ENCODE data around the gene CHST7.

The CHST7 gene

DNA sequence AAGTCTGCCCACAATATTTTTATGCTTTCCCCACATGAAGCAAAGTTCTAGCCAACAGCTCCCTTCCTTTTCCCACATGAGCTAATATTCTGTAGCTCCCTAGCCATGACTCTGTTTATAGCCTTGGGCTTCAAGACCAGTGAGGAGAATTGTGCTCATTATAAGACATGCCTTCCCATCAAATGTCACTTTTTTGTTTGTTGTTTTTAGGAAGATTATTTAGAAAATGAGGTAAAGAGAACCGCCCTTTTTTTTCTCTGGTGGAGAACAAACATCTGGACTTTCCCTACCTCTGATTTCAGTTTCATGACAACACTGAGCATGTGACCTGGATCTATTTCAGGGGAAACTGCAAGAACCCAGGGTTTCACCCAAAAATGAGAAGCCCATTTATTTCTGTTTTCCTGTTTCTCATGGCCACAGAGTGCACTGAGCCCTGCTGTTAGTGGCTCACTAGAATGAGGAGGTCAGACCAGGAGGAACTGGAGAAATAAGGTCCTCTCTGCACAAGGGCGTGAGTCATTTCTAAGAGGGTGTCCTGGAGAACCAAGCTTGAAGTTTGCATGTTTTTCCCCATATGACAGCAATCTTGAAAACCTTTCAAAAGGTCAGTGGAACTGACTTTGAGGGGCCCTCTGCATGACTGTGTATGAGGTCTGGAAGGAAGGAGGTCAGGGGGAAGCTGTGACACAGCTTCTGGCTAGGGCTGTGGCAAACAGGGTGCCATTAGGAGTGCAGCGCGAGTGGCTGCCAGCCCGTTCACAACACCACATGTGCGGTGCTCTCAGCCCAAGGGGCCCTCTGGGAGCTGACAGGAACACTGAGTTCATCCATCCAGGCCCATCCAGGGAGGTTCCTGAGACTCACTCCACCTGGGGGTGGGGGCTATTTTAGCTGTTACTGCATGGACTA is 55.2 kb downstream of the CHST7 start:
- Mint-ChIP-seq H3K27ac (peak overlapping the region; percentile 92), H3K9me3 (peaks cover 44% of the 10 kb centered on the region), H3K4me1 (peaks cover 41% of the 10 kb centered on the region), H3K4me3 (peak overlapping the region; percentile 68), H3K27me3 (ENCODE audit: low read depth, poor library complexity) (no peaks in the 10 kb centered on the region), H3K36me3 (ENCODE audit: low read depth) (peaks cover 4% of the 10 kb centered on the region)
- TF ChIP-seq, protein P1, sequence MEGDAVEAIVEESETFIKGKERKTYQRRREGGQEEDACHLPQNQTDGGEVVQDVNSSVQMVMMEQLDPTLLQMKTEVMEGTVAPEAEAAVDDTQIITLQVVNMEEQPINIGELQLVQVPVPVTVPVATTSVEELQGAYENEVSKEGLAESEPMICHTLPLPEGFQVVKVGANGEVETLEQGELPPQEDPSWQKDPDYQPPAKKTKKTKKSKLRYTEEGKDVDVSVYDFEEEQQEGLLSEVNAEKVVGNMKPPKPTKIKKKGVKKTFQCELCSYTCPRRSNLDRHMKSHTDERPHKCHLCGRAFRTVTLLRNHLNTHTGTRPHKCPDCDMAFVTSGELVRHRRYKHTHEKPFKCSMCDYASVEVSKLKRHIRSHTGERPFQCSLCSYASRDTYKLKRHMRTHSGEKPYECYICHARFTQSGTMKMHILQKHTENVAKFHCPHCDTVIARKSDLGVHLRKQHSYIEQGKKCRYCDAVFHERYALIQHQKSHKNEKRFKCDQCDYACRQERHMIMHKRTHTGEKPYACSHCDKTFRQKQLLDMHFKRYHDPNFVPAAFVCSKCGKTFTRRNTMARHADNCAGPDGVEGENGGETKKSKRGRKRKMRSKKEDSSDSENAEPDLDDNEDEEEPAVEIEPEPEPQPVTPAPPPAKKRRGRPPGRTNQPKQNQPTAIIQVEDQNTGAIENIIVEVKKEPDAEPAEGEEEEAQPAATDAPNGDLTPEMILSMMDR (IDR thresholded peaks at IDR 0.05) = no peak
- DNase-seq = no peak

DNA sequence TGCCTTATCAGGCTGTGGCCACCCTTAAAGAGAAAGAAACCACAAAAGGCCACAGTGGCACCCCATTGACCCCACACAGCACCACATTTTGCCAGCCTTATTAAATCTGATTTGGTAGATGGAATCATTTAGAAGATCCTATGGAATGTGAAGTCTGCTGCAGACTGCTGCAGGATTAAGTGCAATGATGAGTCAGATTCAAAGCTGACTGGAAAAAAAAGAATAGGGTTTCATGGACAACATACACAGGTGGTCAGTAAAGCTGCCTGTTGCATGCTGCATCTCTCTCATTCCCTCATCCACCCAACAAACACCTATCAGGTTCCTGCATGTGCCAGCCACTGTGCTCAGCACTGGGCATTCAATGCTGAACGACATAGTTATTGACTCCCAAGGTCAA is 56.6 kb downstream of the CHST7 start:
- H3K4me3 Mint-ChIP-seq = no peak overlapping the region
- peaks cover 49% of the 10 kb centered on the region for H3K9me3 Mint-ChIP-seq
- no peaks in the 10 kb centered on the region for H3K27me3 Mint-ChIP-seq (ENCODE audit: low read depth, poor library complexity)
- no peak overlapping the region for H3K27ac Mint-ChIP-seq
- H3K36me3 Mint-ChIP-seq (ENCODE audit: low read depth) = peaks cover 4% of the 10 kb centered on the region
- no peak for DNase-seq
- TF ChIP-seq, protein P1 (IDR thresholded peaks at IDR 0.05) = no peak
- peaks cover 41% of the 10 kb centered on the region for H3K4me1 Mint-ChIP-seq

DNA sequence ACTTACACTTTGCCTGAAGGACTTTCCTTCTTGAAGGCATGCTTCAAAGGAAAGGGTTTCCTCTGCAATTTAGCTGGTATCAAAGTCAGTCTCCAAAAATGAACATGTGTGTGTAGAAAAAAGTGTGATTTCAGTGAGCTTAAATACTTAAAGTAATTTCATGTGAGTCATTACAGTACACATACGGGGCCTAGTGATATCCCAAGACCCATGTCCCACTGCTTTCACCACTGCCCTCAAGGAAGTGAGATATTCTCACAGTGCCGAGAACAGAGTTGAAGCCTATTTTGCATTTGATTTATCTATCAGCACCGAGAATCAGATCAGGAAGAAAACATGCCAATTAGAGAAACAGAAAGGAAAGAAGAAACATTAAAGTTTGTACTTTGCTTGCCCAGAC is 61.0 kb downstream of the CHST7 start:
- H3K27me3 Mint-ChIP-seq (ENCODE audit: low read depth, poor library complexity) = no peaks in the 10 kb centered on the region
- no peaks in the 10 kb centered on the region for H3K36me3 Mint-ChIP-seq (ENCODE audit: low read depth)
- no peak for DNase-seq
- no peak overlapping the region for H3K27ac Mint-ChIP-seq
- peaks cover 10% of the 10 kb centered on the region for H3K4me1 Mint-ChIP-seq
- TF ChIP-seq, protein P1 (IDR thresholded peaks at IDR 0.05) = no peak
- no peak overlapping the region for H3K4me3 Mint-ChIP-seq
- peaks cover 45% of the 10 kb centered on the region for H3K9me3 Mint-ChIP-seq

DNA sequence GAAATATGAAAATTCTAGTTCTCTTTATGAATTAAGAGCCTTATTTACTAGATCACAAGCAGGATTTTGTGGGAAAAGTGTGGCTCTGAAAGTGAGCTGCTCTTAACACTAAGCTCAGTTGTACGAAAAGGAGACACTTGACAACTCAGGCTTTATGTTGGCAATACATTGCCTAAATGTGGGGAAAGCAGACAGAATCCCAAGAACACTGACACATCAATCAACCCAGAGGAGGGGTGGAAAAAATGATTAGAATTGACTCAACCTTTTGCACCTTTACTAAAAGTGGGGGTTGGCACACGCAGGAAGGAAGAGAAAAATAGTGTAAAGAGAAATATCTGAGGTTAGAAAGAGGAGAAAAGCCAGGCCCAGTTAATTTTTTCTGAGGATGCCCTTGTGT is 61.6 kb downstream of the CHST7 start:
- H3K27ac Mint-ChIP-seq = no peak overlapping the region
- TF ChIP-seq, protein P1 (IDR thresholded peaks at IDR 0.05) = no peak
- peaks cover 5% of the 10 kb centered on the region for H3K4me1 Mint-ChIP-seq
- peaks cover 48% of the 10 kb centered on the region for H3K9me3 Mint-ChIP-seq
- H3K27me3 Mint-ChIP-seq (ENCODE audit: low read depth, poor library complexity) = no peaks in the 10 kb centered on the region
- no peak for DNase-seq
- H3K4me3 Mint-ChIP-seq = no peak overlapping the region
- H3K36me3 Mint-ChIP-seq (ENCODE audit: low read depth) = no peaks in the 10 kb centered on the region

DNA sequence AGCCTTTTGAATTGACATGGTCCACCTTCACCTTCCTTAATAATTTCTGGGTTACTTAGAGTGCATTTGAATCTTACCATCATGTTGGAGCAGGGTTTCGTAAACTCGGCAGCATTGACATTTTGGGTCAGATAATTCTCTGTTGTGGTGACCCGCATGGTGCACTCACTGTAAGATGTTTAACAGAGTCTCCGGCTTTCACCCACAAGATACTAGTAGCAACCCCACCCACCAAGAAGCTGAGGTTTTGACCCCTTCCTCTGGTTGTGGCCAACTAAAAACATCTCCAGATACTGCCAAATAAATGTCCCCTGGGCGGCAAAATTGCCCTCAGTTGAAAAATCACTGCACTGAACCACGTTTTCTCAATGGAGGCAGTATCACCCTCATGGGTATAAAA is 62.7 kb downstream of the CHST7 start:
- TF ChIP-seq, protein P1 (IDR thresholded peaks at IDR 0.05) = no peak
- Mint-ChIP-seq H3K4me3 (no peak overlapping the region), H3K27ac (no peak overlapping the region), H3K4me1 (no peaks in the 10 kb centered on the region), H3K27me3 (ENCODE audit: low read depth, poor library complexity) (no peaks in the 10 kb centered on the region), H3K36me3 (ENCODE audit: low read depth) (no peaks in the 10 kb centered on the region), H3K9me3 (peaks cover 41% of the 10 kb centered on the region)
- no peak for DNase-seq

DNA sequence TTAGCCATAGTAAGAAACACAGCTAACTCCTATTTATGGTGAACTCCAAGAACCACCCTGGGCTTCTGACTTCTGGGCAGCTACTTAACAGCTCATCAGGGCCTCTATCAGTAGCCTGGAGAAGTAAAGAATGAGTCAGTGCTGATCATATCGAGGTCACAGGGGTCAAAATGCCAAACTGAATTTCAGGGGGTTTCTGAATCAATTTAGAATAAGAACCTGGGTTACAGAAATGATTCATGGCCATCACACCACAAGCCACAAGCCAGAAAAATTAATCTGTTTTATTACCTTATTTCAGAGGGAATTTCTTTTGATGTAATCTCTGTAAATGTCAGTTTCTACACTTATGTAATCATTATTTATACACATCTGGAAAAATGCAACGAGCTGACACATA is 64.4 kb downstream of the CHST7 start:
- Mint-ChIP-seq H3K27ac (no peak overlapping the region), H3K9me3 (peaks cover 29% of the 10 kb centered on the region), H3K4me3 (no peak overlapping the region), H3K36me3 (ENCODE audit: low read depth) (no peaks in the 10 kb centered on the region), H3K4me1 (no peaks in the 10 kb centered on the region), H3K27me3 (ENCODE audit: low read depth, poor library complexity) (no peaks in the 10 kb centered on the region)
- TF ChIP-seq, protein P1 (IDR thresholded peaks at IDR 0.05) = no peak
- no peak for DNase-seq

All from nephron progenitor cell (in vitro differentiated cells).